H9 (cell line): ENCODE data around the gene LAMA3. TPM values are rescaled to one million over a fixed set of nuclear protein-coding genes. Genes with fewer than 3 reads are reported as not detected.

Experiments used
- DNase-seq: peaks from one replicate; pipeline ENCODE4 v3.0.0-alpha.2; 2017
- H2AFZ ChIP-seq: one replicate; pipeline ENCODE4 v1.6.1; 2013; ENCODE audit warnings: mild to moderate bottlenecking, low read length, control low read depth, moderate library complexity
- H2AK5ac ChIP-seq: 2 replicates; pipeline ENCODE4 v1.6.1; 2013; ENCODE audit warnings: low read length, control low read depth, mixed read lengths; ENCODE audit not compliant: insufficient read length
- H2BK120ac ChIP-seq: one replicate; pipeline ENCODE4 v1.6.1; 2013; ENCODE audit warnings: low read depth, mild to moderate bottlenecking, low read length, control low read depth, inconsistent platforms; ENCODE audit not compliant: poor library complexity, severe bottlenecking
- H2BK12ac ChIP-seq: 2 replicates; pipeline ENCODE4 v1.6.1; 2013; ENCODE audit warnings: low read length, control low read depth, mixed read lengths, low read depth; ENCODE audit not compliant: insufficient read length
- H2BK15ac ChIP-seq: 2 replicates; pipeline ENCODE4 v1.6.1; 2013; ENCODE audit warnings: low read depth, low read length, control low read depth
- H2BK20ac ChIP-seq: one replicate; pipeline ENCODE4 v1.6.1; 2013; ENCODE audit warnings: low read depth, mild to moderate bottlenecking, low read length, control low read depth, inconsistent platforms; ENCODE audit not compliant: poor library complexity, severe bottlenecking
- H2BK5ac ChIP-seq: 2 replicates; pipeline ENCODE4 v1.6.1; 2013; ENCODE audit warnings: low read length, control low read depth, mixed read lengths; ENCODE audit not compliant: insufficient read length
- H3K14ac ChIP-seq: 2 replicates; pipeline ENCODE4 v1.6.1; 2013; ENCODE audit warnings: low read length, control low read depth; ENCODE audit not compliant: insufficient read depth
- H3K18ac ChIP-seq: 2 replicates; pipeline ENCODE4 v1.6.1; 2013; ENCODE audit warnings: low read depth, mild to moderate bottlenecking, mixed read lengths, low read length, control low read depth; ENCODE audit not compliant: insufficient read length
- H3K23ac ChIP-seq: 2 replicates; pipeline ENCODE4 v1.6.1; 2013; ENCODE audit warnings: low read length, control low read depth, mixed read lengths, low read depth; ENCODE audit not compliant: insufficient read length
- H3K23me2 ChIP-seq: 2 replicates; pipeline ENCODE4 v1.6.1; 2013; ENCODE audit warnings: low read depth, mild to moderate bottlenecking, mixed read lengths, low read length, control low read depth; ENCODE audit not compliant: insufficient read length, poor library complexity, severe bottlenecking
- H3K27ac ChIP-seq: 2 replicates; pipeline ENCODE4 v1.5.1; 2013; ENCODE audit warnings: low read length, control low read depth, mixed read lengths, low read depth; ENCODE audit not compliant: insufficient read length
- H3K27me3 ChIP-seq: 2 replicates; pipeline ENCODE4 v1.6.1; 2013; ENCODE audit warnings: low read length, control low read depth, inconsistent platforms; ENCODE audit not compliant: insufficient read depth
- H3K4ac ChIP-seq: 2 replicates; pipeline ENCODE4 v1.6.1; 2013; ENCODE audit warnings: low read depth, mild to moderate bottlenecking, control low read depth, inconsistent platforms, low read length, moderate library complexity
- H3K4me1 ChIP-seq: 2 replicates; pipeline ENCODE4 v1.6.1; 2013; ENCODE audit warnings: low read length, control low read depth, inconsistent platforms; ENCODE audit not compliant: insufficient read depth
- H3K4me2 ChIP-seq: 2 replicates; pipeline ENCODE4 v1.6.1; 2013; ENCODE audit warnings: low read length, control low read depth, mixed read lengths; ENCODE audit not compliant: insufficient read length, insufficient read depth
- H3K56ac ChIP-seq: 2 replicates; pipeline ENCODE4 v1.6.1; 2013; ENCODE audit warnings: low read depth, mild to moderate bottlenecking, mixed read lengths, low read length, control low read depth; ENCODE audit not compliant: insufficient read length
- H3K79me1 ChIP-seq: 2 replicates; pipeline ENCODE4 v1.6.1; 2013; ENCODE audit warnings: low read depth, mild to moderate bottlenecking, moderate library complexity, low read length, control low read depth, inconsistent platforms; ENCODE audit not compliant: insufficient read depth, poor library complexity, severe bottlenecking
- H3K79me2 ChIP-seq: 2 replicates; pipeline ENCODE4 v1.6.1; 2013; ENCODE audit warnings: low read length, control low read depth, inconsistent platforms; ENCODE audit not compliant: insufficient read depth
- H3K9ac ChIP-seq: 2 replicates; pipeline ENCODE4 v1.6.1; 2013; ENCODE audit warnings: low read length, control low read depth, mixed read lengths; ENCODE audit not compliant: insufficient read length; ENCODE audit errors: extremely low read depth
- H3K9me3 ChIP-seq: one replicate; pipeline ENCODE4 v1.6.1; 2013; ENCODE audit warnings: low read depth, low read length, inconsistent platforms; ENCODE audit not compliant: control insufficient read depth
- H3T11ph ChIP-seq: one replicate; pipeline ENCODE4 v1.6.1; 2013; ENCODE audit warnings: mild to moderate bottlenecking, low read length, control low read depth, inconsistent platforms
- H4K20me1 ChIP-seq: one replicate; pipeline ENCODE4 v1.6.1; 2013; ENCODE audit not compliant: control insufficient read depth, insufficient read length, insufficient read depth
- H4K5ac ChIP-seq: 2 replicates; pipeline ENCODE4 v1.6.1; 2013; ENCODE audit warnings: low read depth, mild to moderate bottlenecking, mixed read lengths, low read length, control low read depth; ENCODE audit not compliant: insufficient read length
- H4K8ac ChIP-seq: replicated peaks from 2 replicates; pipeline ENCODE4 v1.6.1; 2013; ENCODE audit warnings: low read length, control low read depth, mixed read lengths, low read depth; ENCODE audit not compliant: insufficient read length
- H4K91ac ChIP-seq: 2 replicates; pipeline ENCODE4 v1.6.1; 2013; ENCODE audit warnings: low read depth, mild to moderate bottlenecking, moderate library complexity, mixed read lengths, low read length, control low read depth; ENCODE audit not compliant: insufficient read length
- H3K27ac Mint-ChIP-seq, 3 experiments: 2 replicates in 2 of 3; 3 replicates in 1 of 3; pipeline ENCODE4 v1.8.0; 2020 to 2021; ENCODE audit warnings: mixed read lengths in 3 of 3, mild to moderate bottlenecking in 1 of 3, moderate library complexity in 1 of 3
- H3K27me3 Mint-ChIP-seq: 2 replicates; pipeline ENCODE4 v1.8.0; 2021; ENCODE audit warnings: low read depth, mild to moderate bottlenecking, moderate library complexity, mixed read lengths
- H3K36me3 Mint-ChIP-seq, 3 experiments: 2 replicates in 2 of 3; 3 replicates in 1 of 3; pipeline ENCODE4 v1.8.0; 2020 to 2021; ENCODE audit warnings: low read depth in 3 of 3, mixed read lengths in 3 of 3; ENCODE audit not compliant: insufficient read depth in 1 of 3
- H3K4me1 Mint-ChIP-seq, 2 experiments: 2 replicates each; pipeline ENCODE4 v1.8.0; 2020; ENCODE audit warnings: mixed read lengths in 2 of 2
- H3K4me3 Mint-ChIP-seq, 2 experiments: 2 replicates in 1 of 2; 3 replicates in 1 of 2; pipeline ENCODE4 v1.8.0; 2020 to 2021; ENCODE audit warnings: mild to moderate bottlenecking in 2 of 2, mixed read lengths in 2 of 2, moderate library complexity in 1 of 2
- H3K9me3 Mint-ChIP-seq, 2 experiments: 2 replicates in 1 of 2; 3 replicates in 1 of 2; pipeline ENCODE4 v1.8.0; 2020; ENCODE audit warnings: mild to moderate bottlenecking in 2 of 2, mixed read lengths in 2 of 2, moderate library complexity in 1 of 2
- WGBS: extraction: QIAGEN DNeasy Blood & Tissue Kit; methylation state at CpG from one replicate; pipeline ENCODE4 v1.1.7; 2013; ENCODE audit warnings: missing lambda C conversion rate, low lambda C conversion rate, mixed read lengths; ENCODE audit not compliant: insufficient read length; ENCODE audit errors: extremely low coverage; 5-methylcytosine and 5-hydroxymethylcytosine counted together
- total RNA-seq: library from RNA; stranded (reverse); gene quantifications from 2 replicates; pipeline ENCODE4 v1.2.1, GENCODE V29; 2021
- TF ChIP-seq, protein P1 (sequence below): fragments of 200-600 bp; sonication (generic); conservative IDR thresholded peaks from 3 replicates; pipeline ENCODE4 v1.8.0; 2021; ENCODE audit warnings: antibody characterized with exemption, mild to moderate bottlenecking

The LAMA3 gene
- total RNA-seq, 1 experiment from 2014 or later: 0.33 TPM

DNA sequence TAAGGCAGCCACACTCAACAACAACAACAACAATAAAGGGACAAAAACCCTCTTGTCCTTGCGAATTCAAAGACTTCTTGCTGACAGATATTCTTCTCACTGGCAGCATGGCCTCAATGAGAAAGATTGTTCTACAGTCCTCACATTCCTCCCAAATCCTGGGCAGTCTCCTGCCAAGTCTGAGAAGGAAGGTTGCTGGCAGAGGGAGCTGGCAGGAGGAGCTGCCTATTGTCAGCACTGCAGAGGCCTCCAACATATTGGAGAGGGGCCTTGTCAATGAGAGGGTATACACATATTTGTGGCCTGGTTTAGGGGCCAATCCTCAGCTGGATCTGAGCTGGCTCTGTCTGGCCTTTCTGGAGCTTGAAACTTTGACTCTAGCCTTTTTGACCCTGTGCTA is 63.5 kb downstream of the LAMA3 start:
- no peak overlapping the region for H2AFZ ChIP-seq
- H2BK20ac ChIP-seq: no peak overlapping the region
- H3K18ac ChIP-seq: no peak overlapping the region
- H3K4me1 ChIP-seq: no peaks in the 10 kb centered on the region
- H3K23me2 ChIP-seq: no peaks in the 10 kb centered on the region
- H4K5ac ChIP-seq: no peak overlapping the region
- no peak overlapping the region for H3K9ac ChIP-seq
- H4K8ac ChIP-seq: no peak overlapping the region
- TF ChIP-seq, protein P1, sequence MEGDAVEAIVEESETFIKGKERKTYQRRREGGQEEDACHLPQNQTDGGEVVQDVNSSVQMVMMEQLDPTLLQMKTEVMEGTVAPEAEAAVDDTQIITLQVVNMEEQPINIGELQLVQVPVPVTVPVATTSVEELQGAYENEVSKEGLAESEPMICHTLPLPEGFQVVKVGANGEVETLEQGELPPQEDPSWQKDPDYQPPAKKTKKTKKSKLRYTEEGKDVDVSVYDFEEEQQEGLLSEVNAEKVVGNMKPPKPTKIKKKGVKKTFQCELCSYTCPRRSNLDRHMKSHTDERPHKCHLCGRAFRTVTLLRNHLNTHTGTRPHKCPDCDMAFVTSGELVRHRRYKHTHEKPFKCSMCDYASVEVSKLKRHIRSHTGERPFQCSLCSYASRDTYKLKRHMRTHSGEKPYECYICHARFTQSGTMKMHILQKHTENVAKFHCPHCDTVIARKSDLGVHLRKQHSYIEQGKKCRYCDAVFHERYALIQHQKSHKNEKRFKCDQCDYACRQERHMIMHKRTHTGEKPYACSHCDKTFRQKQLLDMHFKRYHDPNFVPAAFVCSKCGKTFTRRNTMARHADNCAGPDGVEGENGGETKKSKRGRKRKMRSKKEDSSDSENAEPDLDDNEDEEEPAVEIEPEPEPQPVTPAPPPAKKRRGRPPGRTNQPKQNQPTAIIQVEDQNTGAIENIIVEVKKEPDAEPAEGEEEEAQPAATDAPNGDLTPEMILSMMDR: no peak
- no peak overlapping the region for H3T11ph ChIP-seq
- H4K91ac ChIP-seq: no peak overlapping the region
- Mint-ChIP-seq H3K4me3 (no peak overlapping the region), H3K9me3 (no peaks in the 10 kb centered on the region; a peak in 1 of 5 replicates), H3K27me3 (peaks cover 4% of the 10 kb centered on the region; the same call in 1 of the 2 replicates), H3K4me1 (peaks cover 6 to 10% of the 10 kb centered on the region in 2 experiments), H3K27ac (no peak overlapping the region), H3K36me3 (no peaks in the 10 kb centered on the region; a peak in 2 of 7 replicates)
- no peaks in the 10 kb centered on the region for H4K20me1 ChIP-seq
- H3K9me3 ChIP-seq: no peaks in the 10 kb centered on the region
- no peak overlapping the region for H3K4ac ChIP-seq
- H3K56ac ChIP-seq: no peak overlapping the region
- H3K14ac ChIP-seq: no peak overlapping the region
- no peak overlapping the region for H2BK12ac ChIP-seq
- H2BK5ac ChIP-seq: no peak overlapping the region
- H3K27me3 ChIP-seq: no peaks in the 10 kb centered on the region; the same call in 1 of the 2 replicates
- no CpG with 5 or more reads among the region's 1 CpG for WGBS
- DNase-seq: no peak
- no peaks in the 10 kb centered on the region; the same call in 1 of the 2 replicates for H3K79me2 ChIP-seq
- H3K79me1 ChIP-seq: no peaks in the 10 kb centered on the region
- H2BK15ac ChIP-seq: no peak overlapping the region
- no peak overlapping the region for H3K4me2 ChIP-seq
- H2AK5ac ChIP-seq: no peak overlapping the region
- H3K23ac ChIP-seq: no peak overlapping the region
- no peak overlapping the region for H3K27ac ChIP-seq
- no peak overlapping the region for H2BK120ac ChIP-seq
